ENCODE data around the gene AGER. TPM values are rescaled to one million over a fixed set of nuclear protein-coding genes. Genes with fewer than 3 reads are reported as not detected.

The AGER gene
- total and polyA plus RNA-seq, 9 of the 15 experiments (the other 6 are each of a cell fraction or from before 2014, with no cell fraction given) = 1.2 to 11.5 (median 4.1) TPM

DNA sequence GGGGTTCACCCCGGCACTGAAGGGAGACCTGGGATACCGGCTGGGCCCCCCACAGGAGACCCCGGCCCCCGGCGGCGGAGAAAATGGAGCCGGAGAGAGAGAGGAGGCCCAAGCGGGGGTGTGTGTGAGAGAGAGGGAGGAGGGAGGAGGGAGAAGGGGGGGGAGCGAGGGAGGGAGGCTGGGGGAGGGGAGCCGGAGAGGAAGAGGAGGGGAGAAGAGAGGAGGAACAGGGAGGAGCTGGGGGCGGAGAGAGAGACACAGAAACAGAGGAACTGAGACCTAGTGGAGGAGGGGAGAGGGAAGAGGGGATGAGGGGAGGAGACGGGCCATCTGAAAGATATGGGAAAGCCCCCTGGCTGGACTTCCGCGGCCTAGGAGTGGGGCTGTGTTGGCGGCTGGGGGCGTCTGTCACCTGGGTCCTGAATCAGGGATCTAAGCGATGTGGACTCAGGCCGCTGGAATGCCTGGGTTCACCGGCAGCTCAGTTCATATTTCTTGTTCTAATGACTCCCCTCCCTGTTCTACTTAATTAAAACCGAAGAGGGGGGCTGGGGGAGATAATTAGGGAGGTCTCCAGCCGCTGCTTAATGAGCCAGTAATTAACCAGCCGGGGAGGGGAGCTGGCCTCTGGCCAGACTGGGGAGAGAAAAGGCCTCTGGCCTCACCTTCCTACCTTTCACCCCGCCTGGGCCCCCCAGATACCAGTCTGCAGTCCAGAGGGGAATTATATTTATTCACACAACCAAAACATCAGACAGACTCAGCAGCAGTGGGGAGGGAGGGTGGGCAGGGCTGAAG lies 6.2 kb upstream of the AGER start, which contains the start of gene PBX2 (continued):
- TF ChIP-seq, protein P1, sequence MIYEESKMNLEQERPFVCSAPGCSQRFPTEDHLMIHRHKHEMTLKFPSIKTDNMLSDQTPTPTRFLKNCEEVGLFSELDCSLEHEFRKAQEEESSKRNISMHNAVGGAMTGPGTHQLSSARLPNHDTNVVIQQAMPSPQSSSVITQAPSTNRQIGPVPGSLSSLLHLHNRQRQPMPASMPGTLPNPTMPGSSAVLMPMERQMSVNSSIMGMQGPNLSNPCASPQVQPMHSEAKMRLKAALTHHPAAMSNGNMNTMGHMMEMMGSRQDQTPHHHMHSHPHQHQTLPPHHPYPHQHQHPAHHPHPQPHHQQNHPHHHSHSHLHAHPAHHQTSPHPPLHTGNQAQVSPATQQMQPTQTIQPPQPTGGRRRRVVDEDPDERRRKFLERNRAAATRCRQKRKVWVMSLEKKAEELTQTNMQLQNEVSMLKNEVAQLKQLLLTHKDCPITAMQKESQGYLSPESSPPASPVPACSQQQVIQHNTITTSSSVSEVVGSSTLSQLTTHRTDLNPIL (CRISPR knock-in tag; IDR thresholded peaks at IDR 0.05) = no peak
- TF ChIP-seq SMARCA5 (IDR thresholded peaks at IDR 0.05) (no peak), BHLHE40 (IDR thresholded peaks at IDR 0.05; ENCODE audit: low read length) (no peak), MAZ (CRISPR knock-in tag; conservative IDR thresholded peaks at IDR 0.05 in 1 of 2, IDR thresholded peaks at IDR 0.05 in 1 of 2) (peak; percentile 87 to 95), SMAD1 (IDR thresholded peaks at IDR 0.05; ENCODE audit: low read depth, low read length, partially characterized antibody) (peak; percentile 67), ATF7 (IDR thresholded peaks at IDR 0.05) (peak; percentile 30; the same call in 1 of the 2 replicates), ZNF408 (CRISPR knock-in tag; IDR thresholded peaks at IDR 0.05; ENCODE audit: low read depth) (no peak), TEAD1 (CRISPR knock-in tag; IDR thresholded peaks at IDR 0.05) (0 out of 4 replicates have a peak, but pooled peaks of 1 of the 2 experiments have one; percentile 25), ZNF311 (CRISPR knock-in tag; IDR thresholded peaks at IDR 0.05) (no peak), HIVEP1 (CRISPR knock-in tag; IDR thresholded peaks at IDR 0.05) (no peak), ETV5 (CRISPR knock-in tag; IDR thresholded peaks at IDR 0.05; ENCODE audit: low read depth) (0 out of 2 replicates have a peak, but pooled peaks have one; percentile 41), ZSCAN29 (IDR thresholded peaks at IDR 0.05) (no peak), RCOR1 (IDR thresholded peaks at IDR 0.05; ENCODE audit: borderline replicate concordance in 1 of 2, low read depth in 2 of 2, low read length in 2 of 2) (peak in 1 of 2 experiments; percentile 60; a peak in 1 of 4 replicates), ZNF12 (CRISPR knock-in tag; IDR thresholded peaks at IDR 0.05) (no peak), CHD1 (IDR thresholded peaks at IDR 0.05; ENCODE audit: low read length) (no peak)
- TF ChIP-seq, protein P2, sequence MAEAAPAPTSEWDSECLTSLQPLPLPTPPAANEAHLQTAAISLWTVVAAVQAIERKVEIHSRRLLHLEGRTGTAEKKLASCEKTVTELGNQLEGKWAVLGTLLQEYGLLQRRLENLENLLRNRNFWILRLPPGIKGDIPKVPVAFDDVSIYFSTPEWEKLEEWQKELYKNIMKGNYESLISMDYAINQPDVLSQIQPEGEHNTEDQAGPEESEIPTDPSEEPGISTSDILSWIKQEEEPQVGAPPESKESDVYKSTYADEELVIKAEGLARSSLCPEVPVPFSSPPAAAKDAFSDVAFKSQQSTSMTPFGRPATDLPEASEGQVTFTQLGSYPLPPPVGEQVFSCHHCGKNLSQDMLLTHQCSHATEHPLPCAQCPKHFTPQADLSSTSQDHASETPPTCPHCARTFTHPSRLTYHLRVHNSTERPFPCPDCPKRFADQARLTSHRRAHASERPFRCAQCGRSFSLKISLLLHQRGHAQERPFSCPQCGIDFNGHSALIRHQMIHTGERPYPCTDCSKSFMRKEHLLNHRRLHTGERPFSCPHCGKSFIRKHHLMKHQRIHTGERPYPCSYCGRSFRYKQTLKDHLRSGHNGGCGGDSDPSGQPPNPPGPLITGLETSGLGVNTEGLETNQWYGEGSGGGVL (CRISPR knock-in tag; IDR thresholded peaks at IDR 0.05) = no peak
- TF ChIP-seq, protein P3, sequence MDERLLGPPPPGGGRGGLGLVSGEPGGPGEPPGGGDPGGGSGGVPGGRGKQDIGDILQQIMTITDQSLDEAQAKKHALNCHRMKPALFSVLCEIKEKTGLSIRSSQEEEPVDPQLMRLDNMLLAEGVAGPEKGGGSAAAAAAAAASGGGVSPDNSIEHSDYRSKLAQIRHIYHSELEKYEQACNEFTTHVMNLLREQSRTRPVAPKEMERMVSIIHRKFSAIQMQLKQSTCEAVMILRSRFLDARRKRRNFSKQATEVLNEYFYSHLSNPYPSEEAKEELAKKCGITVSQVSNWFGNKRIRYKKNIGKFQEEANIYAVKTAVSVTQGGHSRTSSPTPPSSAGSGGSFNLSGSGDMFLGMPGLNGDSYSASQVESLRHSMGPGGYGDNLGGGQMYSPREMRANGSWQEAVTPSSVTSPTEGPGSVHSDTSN (CRISPR knock-in tag; IDR thresholded peaks at IDR 0.05; ENCODE audit: low read depth) = no peak
- TF ChIP-seq, protein P3 (tag; conservative IDR thresholded peaks at IDR 0.05; ENCODE audit: low read depth) = no peak
- TF ChIP-seq, protein P4, sequence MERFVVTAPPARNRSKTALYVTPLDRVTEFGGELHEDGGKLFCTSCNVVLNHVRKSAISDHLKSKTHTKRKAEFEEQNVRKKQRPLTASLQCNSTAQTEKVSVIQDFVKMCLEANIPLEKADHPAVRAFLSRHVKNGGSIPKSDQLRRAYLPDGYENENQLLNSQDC (CRISPR knock-in tag; IDR thresholded peaks at IDR 0.05) = no peak
- TF ChIP-seq, protein P5, sequence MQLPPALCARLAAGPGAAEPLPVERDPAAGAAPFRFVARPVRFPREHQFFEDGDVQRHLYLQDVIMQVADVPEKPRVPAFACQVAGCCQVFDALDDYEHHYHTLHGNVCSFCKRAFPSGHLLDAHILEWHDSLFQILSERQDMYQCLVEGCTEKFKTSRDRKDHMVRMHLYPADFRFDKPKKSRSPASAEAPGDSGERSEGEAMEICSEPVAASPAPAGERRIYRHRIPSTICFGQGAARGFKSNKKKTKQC (CRISPR knock-in tag; IDR thresholded peaks at IDR 0.05) = no peak
- TF ChIP-seq, protein P6, sequence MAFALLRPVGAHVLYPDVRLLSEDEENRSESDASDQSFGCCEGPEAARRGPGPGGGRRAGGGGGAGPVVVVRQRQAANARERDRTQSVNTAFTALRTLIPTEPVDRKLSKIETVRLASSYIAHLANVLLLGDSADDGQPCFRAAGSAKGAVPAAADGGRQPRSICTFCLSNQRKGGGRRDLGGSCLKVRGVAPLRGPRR (CRISPR knock-in tag; IDR thresholded peaks at IDR 0.05) = no peak
